DMS153 treated with DMSO at 0.1 percent for 48 hours (cell line): Measurements from ENCODE around the gene CRMP1.

Experiments
- DNase-seq: peaks from one replicate; lab custom pipeline; 2025; ENCODE audit not compliant: unreplicated experiment; lab: John Stamatoyannopoulos, UW

CRMP1 gene

GRCh38 chr4:5801696-5802095 is 91.2 kb downstream of the CRMP1 start:
- DNase-seq: no peak

GRCh38 chr4:5800496-5800895 is 92.4 kb downstream of the CRMP1 start:
- DNase-seq: no peak

GRCh38 chr4:5799406-5799805 is 93.5 kb downstream of the CRMP1 start:
- no peak for DNase-seq

DNA sequence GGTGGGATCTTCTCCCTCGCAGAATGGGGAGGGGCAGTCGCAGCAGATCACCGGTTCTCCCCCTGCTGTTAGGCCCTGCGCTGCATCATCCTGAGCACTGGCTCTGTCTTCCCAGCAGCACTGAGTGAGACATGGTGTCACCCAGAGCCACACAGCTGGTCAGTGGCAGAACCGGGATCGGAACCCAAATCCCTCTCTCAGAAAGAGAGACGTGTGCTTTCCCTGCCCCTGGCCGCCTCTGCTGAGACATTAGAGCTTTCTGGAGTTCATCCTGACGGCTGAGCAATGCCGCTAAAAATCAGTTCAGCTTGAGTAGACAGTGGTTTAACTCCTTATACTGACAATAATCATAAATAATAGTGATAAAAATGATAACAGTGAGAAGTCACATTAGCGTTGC is 93.9 kb downstream of the CRMP1 start:
- no peak for DNase-seq

GRCh38 chr4:5798462-5798861 is 94.4 kb downstream of the CRMP1 start:
- DNase-seq: no peak

- DNase-seq: no peak
Observed at GRCh38 chr4:5797866-5798265, 95.0 kb downstream of the CRMP1 start.

DNA sequence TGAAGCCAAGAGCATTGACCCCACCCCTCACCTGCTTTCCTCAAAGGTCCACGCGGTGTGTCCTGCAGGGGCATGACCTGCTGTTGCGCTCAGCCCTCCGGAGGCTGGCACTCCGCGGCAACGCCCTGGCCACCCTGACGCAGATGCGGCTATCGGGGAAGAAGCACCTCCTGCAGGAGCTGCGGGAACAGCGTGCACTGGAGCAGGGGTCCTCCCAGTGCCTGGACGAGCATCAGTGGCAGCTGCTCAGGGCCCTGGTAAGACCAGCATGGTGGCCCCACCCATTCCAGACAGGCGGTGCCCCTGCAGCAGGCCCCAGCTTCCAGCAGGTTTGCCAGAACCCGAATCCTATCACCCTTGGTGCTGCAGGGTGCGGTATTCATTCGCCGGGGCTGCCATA is 95.9 kb downstream of the CRMP1 start:
- DNase-seq: no peak

GRCh38 chr4:5795580-5795979 is 97.3 kb downstream of the CRMP1 start:
- DNase-seq: no peak

GRCh38 chr4:5793514-5793913 is 99.4 kb downstream of the CRMP1 start:
- DNase-seq: no peak

- DNase-seq: no peak
Observed at GRCh38 chr4:5791654-5792053, 101.2 kb downstream of the CRMP1 start.

DNA sequence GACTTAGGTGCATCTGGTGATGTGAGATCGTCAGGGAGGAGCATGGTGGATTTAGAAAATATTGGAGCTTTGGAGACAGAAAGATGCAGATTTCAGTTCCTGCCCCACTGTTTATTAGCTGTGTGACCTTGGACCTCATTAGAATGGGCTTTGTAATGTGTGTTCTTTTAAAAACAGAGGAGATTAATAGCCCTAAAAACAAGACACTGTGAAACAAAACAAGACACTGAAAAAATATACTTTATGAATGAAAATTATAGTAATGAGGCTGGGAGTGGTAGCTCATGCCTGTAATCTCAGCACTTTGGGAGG is 102.4 kb downstream of the CRMP1 start:
- DNase-seq: no peak

DNA sequence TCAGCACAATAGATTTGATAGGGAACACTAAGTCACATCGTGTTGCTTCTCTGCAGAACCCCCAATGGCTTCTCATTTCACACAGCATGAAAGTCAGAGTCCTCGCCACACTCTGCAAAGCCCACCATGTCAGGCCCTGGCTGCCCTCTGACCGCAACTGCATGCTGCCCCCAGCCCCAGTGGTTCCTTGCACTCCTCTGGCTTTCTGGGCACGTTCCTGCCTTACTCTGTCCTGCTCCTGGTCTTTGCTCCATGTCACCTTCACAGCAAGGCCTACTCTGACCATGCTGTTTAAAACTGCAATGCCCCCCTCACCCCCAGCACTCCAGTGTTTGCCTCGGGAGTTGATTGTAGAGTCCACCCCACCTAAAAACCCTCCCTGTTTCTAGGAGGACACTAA is 103.7 kb downstream of the CRMP1 start:
- no peak for DNase-seq

DNA sequence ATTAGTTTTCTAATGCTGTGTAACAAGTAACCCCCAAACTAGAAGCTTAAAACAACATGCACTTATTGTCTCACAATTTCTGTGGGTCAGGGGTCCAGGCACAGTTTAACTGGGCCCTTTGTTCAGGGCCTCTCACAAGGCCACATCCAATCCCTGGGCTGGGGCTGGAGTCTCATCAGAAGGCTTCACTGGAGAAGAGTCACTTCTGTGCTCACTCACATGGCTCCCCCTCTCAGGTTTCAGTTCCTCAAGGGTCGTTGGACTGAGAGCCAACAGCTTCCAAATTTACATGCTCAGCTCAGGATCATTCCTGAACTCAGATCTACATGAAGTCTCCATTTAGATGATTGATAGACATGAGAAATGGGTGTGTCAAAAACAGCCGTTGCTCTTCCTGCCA is 104.7 kb downstream of the CRMP1 start:
- DNase-seq: no peak

DNA sequence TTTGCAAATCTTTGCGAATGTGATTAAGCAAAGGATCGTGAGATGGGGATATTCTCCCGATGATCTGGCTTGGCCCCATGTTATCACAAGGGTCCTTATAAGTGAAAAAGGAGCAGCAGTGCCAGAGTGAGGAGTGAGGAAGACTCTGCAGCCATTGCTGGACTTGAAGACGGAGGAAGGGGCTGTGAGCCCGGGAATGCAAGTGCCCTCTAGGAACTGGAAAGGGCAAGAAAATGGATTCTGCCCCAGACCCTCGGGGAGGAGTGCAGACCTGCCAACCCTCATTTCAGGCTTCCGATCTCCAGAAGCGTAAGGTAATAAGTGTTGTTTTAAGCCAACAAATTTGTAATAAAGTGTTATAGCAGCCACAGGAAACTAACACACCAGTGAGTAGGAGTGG is 105.6 kb downstream of the CRMP1 start:
- no peak for DNase-seq

DNA sequence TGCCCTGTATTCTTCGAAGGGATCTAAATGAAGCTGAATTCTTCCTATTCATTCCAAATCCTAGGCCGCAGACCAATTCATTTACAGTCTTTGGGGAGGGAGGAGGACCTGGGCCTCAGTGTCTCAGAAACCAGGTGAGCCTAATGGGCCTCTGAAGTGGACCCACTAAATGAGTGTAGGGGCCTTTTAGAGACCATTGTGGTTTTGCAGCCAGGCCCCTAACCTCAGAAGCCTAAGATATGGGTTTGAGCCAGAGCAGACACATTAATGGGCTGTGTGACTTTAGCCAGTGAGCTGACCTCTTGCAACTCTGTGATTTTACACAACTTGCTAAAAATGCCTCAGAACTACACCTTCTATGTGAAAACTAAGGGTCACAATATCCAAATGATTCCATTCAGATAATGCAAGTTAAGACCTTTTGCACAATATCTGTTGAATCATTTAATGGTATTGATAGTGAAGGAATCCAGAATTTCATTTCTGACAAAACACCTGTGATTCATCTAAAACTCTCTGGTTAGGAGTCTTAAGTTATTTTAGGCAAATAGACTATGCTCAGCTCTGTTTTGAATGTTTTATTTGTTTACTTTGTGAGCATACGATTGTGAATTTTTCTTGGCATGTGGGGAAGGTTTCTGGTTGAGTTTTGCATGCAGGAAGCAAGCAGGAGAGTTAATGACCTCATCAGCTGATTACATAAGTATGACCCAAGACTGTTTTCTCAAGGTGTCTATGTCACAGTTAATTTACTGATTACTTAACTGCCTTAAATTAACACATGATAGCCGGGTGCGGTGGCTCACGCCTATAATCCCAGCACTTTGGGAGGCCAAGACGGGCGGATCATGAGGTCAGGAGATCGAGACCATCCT is 106.8 kb downstream of the CRMP1 start:
- DNase-seq: no peak

GRCh38 chr4:5784960-5785611 is 107.8 kb downstream of the CRMP1 start:
- no peak for DNase-seq

DNA sequence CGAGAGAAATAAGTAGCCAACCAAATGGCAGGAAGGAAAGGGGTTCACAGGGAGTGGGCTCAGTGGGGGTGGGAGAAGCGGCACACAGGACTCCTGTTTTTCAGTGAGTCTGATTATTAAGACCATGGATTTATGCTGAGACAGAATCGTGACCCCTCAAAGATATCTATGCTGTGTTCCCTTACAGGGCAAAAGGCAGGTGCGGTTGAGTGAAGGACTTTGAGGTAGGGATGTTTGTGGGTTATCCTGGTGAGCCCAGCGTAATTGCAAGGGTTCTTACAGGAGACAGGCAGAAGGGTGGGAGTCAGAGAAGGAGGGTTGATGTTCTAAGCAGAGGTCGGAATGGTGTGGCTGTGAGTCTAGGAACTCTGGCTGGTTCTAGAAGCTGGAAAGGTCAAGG is 108.9 kb downstream of the CRMP1 start:
- DNase-seq: no peak

- no peak for DNase-seq
Observed at GRCh38 chr4:5783486-5783885, 109.4 kb downstream of the CRMP1 start.

DNA sequence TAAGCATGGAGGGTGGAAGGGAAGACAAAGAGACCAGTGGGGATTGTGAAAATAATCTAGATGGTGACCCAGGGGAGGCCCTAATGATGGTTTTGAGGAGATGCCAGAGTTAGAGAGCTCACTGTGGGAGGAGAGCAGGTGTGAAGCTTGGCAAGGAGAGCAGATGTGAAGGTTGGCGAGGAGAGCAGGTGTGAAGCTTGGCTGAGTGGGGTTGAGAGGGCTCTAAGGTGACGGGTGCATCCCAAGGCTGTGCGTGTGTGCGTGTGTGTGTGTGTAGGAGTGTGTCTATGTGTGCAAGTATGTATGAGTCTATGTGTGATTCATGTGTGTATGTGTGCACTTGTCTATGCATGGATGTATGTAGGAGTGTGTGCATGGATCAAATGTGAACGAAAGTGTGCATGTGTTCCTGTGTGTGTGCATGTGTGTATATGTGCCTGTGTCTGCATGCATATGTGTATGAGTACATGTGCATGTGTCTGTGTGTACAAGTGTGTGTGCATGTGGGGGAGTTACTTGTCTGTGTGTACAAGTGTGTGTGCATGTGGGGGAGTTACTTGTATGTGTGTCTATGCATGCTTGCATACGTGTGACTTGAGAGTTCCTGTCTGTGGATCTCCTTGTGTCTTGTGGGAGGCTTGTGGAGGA is 109.9 kb downstream of the CRMP1 start:
- no peak for DNase-seq

DNA sequence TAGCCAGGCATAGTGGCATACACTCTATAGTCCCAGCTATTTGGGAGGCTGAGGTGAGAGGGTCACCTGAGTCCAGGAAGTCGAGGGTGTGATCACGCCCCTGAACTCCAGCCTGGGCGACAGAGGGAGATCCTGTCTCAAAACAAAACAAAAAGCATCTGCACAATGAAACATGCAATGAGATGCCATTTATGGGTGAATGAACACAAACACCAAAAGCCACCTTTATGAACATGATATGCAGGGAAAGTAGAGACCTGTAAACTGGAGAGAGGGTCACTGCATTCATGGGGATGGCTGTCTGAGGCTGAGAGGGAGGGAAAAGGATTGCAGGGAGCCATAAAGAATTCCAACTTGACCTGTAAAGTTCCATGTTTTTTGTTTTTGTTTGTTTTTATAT is 111.2 kb downstream of the CRMP1 start:
- DNase-seq: no peak

DNA sequence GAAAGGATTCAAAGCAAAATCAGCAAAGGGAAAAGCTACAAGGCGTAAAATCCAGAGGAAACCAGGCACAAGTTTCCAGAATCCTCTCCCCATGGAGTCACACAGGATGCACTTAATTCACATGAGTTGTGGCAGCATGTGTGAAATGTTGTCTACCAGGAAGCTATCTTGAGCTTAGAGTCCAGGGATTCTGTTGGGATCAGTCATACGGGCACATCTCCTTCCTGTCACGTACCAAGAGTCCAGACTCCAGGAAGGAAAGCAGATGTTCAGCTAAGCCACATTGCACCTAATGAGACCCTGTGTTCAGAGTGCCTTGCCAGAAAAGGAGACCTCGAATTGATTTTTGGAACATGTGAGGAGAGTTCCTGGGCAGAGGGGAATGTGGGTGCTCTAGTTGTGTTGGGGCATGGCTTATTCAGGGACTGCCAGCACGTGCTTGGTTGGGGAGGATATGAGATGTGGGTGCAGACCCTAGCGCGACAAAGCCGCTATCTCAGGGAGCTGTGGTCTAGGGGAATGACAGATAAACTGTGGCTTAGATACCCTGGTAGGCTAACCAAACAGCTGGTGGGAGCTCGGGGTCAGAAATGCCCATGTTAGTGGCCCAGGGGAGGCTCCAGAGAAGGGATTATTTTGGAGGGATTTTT is 111.9 kb downstream of the CRMP1 start:
- no peak for DNase-seq

- no peak for DNase-seq
Observed at GRCh38 chr4:5776510-5776909, 116.4 kb downstream of the CRMP1 start.
